GM21367 (cell line): ENCODE measurements around the gene COPE.
"Not testable (repeated sequence)": the region's sequence is repeated elsewhere in the genome, so short reads cannot be mapped to it uniquely, and the experiment has no call there.

Experiments
- ATAC-seq: cut with Tn5 transposase; IDR thresholded peaks from one replicate; pipeline ENCODE4 v1.9.1; 2021; ENCODE audit not compliant: unreplicated experiment

Gene COPE

GRCh38 chr19:18919086-18919899 lies at the start of gene COPE, which contains the start of gene DDX49:
TSS of gene COPE (minus strand) at chr19:18919387. CDS start at chr19:18919348, 39 bp downstream.
TSS of gene DDX49 (plus strand) at chr19:18919715. CDS start at chr19:18919742, 27 bp downstream.
- ATAC-seq: peak; percentile 77

DNA sequence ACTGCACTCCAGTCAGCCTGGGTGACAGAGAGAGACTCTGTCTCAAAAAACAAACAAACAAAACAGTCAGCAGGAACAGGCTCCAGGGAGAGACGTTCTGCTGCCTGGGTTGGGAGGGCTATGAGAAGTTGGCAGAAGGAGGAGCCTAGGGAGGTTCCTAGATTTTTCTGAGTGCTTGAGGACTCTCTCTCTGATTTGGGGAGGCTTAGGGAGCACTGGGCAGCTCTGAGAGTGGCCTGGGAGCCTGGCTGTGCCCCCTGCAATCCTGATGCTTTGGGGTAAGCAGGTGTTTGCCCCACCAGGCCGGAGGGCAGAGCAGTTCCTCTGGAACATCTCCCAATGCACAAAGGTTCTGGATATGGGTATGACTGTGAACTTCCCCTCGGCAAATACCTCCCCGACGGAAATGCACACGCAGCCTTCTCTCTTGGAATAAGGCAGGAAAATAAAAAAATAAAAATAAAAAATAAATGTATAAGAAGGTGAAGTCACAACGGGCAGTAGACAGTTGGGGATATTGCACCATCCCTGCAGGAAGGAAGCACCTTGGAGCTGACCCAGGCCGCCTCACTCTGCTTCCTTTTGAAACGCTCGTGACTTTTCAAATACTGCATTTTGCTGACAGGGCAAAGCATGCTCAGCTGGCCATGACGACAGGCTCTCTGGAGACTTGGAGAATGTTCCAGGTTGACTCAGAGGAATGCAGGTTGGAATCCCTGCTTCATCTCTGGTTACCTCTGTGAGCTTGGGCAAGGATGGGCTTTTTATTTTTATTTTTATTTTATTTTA lies 48.4 kb upstream of the COPE start:
- no peak for ATAC-seq

GRCh38 chr19:18966307-18966706 lies 47.1 kb upstream of the COPE start:
- ATAC-seq: no peak

- ATAC-seq: no peak
Measured at GRCh38 chr19:18964121-18964520, 44.9 kb upstream of the COPE start.

DNA sequence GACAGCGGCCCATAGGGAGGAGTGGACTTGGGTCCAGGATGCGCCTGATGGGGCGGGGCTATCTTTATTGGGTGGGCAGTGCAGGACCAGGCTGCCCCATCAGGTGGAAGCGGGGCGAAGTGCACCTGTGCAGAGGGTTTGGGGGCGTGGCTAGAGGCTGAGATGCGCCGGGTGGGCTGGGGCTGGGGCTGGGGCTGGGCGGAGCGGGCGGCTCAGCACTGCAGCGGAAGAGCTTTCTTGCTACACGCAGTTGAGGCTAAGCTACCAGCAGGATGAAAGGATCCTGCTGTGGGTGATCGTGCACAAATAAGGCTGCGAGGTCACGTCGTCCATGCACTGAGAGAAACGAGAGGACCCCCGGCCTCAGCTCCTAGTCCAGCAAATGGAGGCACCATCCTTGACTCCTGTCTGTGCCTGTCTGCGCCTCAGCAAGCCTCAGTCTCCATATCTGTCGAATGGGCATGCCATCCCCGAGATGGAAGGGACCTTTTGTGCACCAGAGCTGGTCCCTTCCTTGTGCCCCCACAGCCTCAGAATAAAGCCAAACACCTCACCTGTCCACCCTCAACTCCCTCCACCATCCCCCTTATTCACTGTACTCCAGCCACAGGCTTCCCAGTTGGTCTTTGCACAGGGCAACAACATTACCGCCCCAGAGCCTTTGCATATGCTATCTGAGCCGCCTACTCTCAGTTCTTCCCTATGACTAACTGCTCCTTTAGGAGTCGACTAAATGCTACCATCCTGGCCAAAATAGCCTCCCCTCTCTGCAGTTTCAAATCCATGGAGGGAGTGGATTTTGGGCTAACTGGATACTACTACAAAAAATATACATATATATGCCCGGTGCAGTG lies 42.8 kb upstream of the COPE start:
- ATAC-seq: no peak

GRCh38 chr19:18960370-18960769 lies 41.2 kb upstream of the COPE start:
- no peak for ATAC-seq

DNA sequence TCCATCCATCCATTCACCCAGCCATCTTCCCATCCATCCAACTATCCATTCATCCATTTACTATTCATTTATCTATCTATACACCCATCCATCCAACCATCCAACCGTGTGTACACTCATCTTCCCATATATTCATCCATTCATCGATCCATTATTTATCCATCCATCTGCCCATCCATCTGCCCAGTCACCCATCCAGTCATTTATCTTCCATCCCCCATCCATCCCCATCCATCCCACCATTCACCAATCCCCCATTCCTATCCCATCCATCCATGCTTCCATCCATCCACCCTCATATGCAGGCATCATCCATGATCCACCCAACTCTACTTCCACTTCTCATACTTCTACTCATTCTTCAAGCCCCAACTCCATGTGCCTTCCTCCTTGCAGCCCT lies 35.9 kb upstream of the COPE start:
- ATAC-seq: no peak

- ATAC-seq: no peak
Measured at GRCh38 chr19:18954094-18954493, 34.9 kb upstream of the COPE start.

DNA sequence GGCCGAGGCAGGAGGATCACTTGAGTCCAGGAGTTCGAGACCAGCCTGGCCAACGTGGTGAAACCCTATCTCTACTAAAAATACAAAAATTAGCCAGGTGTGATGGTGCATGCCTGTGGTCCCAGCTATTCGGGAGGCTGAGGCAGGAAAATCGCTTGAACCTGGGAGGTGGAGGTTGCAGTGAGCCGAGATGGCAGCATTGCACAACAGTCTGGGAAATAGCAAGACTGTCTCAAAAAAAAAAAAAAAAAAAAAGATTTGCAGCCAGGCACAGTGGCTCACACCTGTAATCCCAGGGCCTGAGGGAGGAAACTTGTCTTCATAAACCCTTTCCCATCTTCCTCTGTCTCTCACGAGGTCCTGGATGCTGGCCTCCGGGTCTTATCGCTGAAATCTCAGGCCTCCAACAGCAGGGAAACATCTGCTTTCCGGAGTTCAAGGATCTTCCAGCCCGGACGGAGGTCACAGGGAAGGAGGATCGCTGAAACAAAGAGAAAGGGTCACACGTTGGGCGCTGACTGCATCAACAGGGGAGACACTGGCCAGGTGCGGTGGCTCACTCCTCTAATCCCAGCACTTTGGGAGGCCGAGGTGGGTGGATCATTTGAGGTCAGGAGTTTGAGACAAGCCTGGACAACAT lies 33.3 kb upstream of the COPE start:
- not testable (repeated sequence) for ATAC-seq

DNA sequence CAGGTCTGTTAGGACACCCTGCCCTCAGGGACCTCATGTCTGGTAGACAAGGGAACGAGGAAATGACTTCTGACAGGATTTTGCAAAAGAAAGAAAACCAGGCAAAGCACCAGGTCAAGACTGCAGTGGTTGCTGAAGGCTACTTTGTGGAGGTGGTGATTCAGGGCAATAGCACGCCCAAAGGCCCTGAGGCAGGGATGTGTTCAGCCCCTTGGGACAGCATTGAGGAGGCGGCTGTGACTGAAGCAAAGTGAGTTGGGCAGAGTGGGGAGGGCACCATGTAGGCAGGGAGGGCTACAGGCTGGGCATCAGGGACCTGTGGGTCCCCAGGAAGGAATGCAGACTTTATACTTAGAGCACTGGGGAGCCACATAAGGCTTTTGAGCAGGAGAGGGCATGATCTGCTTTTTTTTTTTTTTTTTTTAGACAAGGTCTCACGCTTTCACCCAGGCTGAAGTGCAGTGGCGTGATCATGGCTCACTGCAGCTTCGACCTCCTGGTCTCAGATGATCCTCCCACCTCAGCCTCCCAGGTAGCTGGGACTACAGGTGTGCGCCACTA lies 32.6 kb upstream of the COPE start:
- no peak for ATAC-seq

DNA sequence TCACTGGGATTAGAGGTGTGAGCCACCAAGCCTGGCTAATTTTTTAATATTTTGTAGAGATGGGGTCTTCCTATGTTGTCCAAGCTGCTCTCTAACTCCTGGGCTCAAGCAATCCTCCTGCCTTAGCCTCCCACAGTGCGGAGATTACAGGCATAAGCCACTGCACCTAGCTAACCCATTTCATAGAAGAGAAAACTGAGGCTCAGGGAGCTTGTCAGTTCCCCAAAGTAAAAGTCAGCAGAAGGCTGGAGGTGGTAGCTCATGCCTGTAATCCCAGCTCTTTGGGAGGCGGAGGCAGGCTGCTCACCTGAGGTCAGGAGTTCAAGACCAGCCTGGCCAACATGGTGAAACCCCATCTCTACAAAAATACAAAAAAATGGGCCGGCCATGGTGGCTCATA lies 30.7 kb upstream of the COPE start:
- no peak for ATAC-seq

DNA sequence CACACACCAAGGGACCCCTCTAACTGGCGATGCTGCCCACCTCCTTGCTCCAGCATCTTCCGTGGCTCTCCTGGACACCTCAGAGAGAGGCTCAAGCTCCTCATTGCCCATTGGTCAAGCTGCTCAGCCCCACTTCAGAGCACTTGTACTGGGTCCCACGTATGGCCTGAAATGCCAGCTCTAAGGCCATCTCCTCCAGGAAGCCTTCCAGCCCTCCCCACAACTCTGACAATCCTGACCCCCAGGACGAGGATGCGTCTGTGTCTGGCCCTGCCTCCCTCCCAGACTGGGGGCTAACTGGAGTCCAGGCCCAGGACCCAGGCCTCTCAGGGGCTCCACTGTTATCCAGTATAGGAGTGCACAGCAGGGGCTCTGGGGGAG lies 29.8 kb upstream of the COPE start:
- ATAC-seq: no peak

GRCh38 chr19:18948075-18948975 lies 29.1 kb upstream of the COPE start:
- ATAC-seq: no peak

GRCh38 chr19:18946918-18947317 lies 27.7 kb upstream of the COPE start:
- no peak for ATAC-seq

DNA sequence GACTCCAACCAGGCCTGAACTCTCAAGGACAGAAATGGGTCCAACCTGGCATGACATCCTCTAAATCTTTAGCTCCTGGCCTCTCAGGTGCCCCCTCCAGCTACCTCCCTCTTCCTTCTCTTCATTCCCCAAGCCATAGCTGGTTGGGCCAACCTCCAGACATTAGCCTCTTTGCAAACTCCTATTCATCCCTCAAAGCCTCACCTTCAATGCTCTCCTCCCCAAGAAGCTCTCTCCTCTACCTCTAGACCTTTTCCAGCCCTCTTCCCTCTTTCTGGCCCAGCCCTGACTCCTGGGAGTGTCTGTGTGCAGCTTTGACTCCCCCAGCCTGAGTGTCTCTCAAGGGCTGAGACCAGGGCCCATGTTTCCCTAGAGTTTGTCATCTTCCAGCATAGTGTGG lies 27.1 kb upstream of the COPE start:
- no peak for ATAC-seq

DNA sequence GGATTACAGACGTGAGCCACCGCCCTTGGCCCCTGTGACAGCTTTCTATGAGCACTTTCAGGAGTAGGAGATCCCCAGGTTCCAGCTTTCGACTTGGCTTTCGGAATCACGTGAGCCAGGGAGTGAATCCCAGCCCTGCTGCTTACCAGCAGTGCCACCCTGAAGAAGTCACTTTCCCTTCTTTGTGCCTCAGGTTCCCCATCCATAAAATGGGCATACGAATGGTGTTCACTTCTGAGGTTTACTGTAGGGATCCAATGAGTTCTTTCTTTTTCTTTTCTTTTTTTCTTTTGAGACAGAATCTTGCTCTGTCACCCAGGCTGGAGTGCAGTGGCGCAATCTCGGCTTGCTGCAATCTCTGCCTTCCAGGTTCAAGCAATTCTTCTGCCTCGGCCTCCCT lies 26.1 kb upstream of the COPE start:
- no peak for ATAC-seq

DNA sequence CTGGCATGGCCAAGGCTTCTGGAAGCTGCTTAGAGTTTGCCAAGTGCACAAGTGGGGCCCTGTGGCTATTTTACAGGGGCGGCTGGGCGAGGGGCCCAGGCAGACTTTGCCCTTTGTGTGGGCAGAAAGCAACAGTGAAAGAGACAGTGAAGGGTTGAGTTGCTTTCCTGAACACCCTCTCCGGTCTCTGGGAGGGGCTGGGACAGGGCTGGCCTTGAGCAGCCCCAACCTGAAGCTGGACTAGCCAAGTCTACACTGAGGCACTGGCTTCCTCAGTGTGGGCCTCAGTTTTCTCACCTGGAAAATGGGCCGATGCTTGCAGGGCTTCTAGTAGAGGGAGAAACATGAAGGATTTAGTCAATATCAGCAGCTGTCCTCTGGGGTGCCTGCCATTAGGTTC lies 24.3 kb upstream of the COPE start:
- no peak for ATAC-seq

DNA sequence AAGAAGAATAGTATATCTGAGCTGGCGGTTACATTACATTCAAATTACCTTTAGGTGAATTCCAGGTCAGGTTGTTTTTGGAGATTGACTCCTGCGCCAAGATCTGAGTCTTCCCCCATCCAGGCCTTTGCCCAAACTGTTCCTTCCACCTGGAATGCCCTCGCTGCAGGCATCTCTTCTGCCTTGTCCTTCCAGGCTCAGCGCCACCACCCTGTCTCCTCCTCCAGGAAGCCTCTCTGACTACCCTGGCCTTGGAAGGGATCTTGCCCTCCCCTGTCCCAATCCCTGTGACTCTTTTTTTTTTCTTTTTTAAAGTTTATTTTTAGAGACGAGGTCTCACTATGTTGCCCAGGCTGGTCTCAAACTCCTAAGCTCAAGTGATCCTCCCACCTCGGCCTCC lies 23.5 kb upstream of the COPE start:
- ATAC-seq: no peak

DNA sequence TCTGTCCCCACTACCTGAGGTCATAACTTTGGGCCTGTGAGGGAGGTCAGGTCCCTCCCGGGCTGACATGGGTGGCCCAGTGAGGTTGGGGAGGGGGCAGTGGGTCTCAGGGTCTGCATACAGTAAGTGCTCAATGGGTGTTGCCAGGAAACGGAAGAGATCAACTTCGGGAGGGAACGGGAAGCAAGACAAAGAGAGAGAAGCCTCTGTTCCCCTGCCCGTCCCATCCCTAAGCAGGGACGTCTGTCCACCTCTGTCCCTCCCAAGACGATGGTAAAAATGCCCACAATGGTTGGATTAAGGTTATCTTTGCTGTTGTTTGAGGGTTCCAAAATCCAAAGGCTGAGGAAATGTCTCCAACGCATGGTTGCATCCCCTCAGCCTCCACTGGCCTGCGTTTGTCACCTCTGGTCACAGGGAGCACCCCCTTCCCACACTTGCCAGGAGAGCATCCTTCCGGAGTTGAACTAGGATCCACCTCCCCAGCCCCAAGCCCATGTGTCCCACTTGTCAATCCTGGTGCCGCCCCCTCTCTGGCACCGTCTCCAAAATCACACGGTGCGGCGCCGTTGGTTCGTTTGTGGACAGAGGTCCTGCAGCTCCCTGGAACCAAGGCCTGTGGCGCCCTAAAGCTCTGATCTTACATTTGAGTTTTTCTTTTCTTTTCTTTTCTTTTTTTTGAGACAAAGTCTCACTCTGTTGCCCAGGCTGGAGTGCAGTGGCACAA lies 22.6 kb upstream of the COPE start:
- ATAC-seq: no peak
